Inflammatory macrophage (primary cell): Measurements from ENCODE around the gene RNF126.

ENCODE experiments used
- DNase-seq, 2 donors: peaks; one replicate each; pipeline ENCODE4 v3.0.0-alpha.2; 2020 to 2022

RNF126 gene

GRCh38 chr19:662207-662961 lies 630 bp downstream of the RNF126 start:
- peak; percentile 21 to 78 for DNase-seq

GRCh38 chr19:661427-662196 lies 1.4 kb downstream of the RNF126 start:
- peak; percentile 48 to 55 for DNase-seq

- peak; percentile 24 to 29 for DNase-seq
Observed at GRCh38 chr19:660793-661426, 2.1 kb downstream of the RNF126 start.

- peak; percentile 14 to 62 for DNase-seq
Observed at GRCh38 chr19:658916-659839, 3.8 kb downstream of the RNF126 start.

- no peak for DNase-seq
Observed at GRCh38 chr19:658059-658839, 4.8 kb downstream of the RNF126 start.

- no peak for DNase-seq
Observed at GRCh38 chr19:657611-658010, 5.4 kb downstream of the RNF126 start.

GRCh38 chr19:656751-657559 lies 6.1 kb downstream of the RNF126 start:
- no peak for DNase-seq

GRCh38 chr19:655691-656090 lies 7.3 kb downstream of the RNF126 start:
- no peak for DNase-seq

GRCh38 chr19:653425-653824 lies 9.6 kb downstream of the RNF126 start:
- no peak for DNase-seq

- DNase-seq, result no peak
Observed at GRCh38 chr19:652467-653389, 10.3 kb downstream of the RNF126 start.

GRCh38 chr19:651991-652390 lies 11.0 kb downstream of the RNF126 start:
- DNase-seq, result no peak

- DNase-seq, result no peak
Observed at GRCh38 chr19:651114-651818, 11.7 kb downstream of the RNF126 start.

GRCh38 chr19:650121-650520 lies 12.9 kb downstream of the RNF126 start:
- no peak for DNase-seq

- no peak for DNase-seq
Observed at GRCh38 chr19:648904-649801, 13.9 kb downstream of the RNF126 start.

- DNase-seq, result no peak
Observed at GRCh38 chr19:648305-648704, 14.7 kb downstream of the RNF126 start.

GRCh38 chr19:647566-648284 lies 15.3 kb downstream of the RNF126 start:
- no peak for DNase-seq
